GM15510 (cell line): ENCODE results near the gene SYCP2.

Experiments used
- POLR2A ChIP-seq: IDR thresholded peaks from 3 replicates; pipeline ENCODE4 v1.6.1; 2011; ENCODE audit warnings: borderline replicate concordance; ENCODE audit not compliant: insufficient read length; ENCODE audit errors: extremely low read depth

SYCP2 gene, protein sequence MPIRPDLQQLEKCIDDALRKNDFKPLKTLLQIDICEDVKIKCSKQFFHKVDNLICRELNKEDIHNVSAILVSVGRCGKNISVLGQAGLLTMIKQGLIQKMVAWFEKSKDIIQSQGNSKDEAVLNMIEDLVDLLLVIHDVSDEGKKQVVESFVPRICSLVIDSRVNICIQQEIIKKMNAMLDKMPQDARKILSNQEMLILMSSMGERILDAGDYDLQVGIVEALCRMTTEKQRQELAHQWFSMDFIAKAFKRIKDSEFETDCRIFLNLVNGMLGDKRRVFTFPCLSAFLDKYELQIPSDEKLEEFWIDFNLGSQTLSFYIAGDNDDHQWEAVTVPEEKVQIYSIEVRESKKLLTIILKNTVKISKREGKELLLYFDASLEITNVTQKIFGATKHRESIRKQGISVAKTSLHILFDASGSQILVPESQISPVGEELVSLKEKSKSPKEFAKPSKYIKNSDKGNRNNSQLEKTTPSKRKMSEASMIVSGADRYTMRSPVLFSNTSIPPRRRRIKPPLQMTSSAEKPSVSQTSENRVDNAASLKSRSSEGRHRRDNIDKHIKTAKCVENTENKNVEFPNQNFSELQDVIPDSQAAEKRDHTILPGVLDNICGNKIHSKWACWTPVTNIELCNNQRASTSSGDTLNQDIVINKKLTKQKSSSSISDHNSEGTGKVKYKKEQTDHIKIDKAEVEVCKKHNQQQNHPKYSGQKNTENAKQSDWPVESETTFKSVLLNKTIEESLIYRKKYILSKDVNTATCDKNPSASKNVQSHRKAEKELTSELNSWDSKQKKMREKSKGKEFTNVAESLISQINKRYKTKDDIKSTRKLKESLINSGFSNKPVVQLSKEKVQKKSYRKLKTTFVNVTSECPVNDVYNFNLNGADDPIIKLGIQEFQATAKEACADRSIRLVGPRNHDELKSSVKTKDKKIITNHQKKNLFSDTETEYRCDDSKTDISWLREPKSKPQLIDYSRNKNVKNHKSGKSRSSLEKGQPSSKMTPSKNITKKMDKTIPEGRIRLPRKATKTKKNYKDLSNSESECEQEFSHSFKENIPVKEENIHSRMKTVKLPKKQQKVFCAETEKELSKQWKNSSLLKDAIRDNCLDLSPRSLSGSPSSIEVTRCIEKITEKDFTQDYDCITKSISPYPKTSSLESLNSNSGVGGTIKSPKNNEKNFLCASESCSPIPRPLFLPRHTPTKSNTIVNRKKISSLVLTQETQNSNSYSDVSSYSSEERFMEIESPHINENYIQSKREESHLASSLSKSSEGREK (N-terminal part only)

DNA sequence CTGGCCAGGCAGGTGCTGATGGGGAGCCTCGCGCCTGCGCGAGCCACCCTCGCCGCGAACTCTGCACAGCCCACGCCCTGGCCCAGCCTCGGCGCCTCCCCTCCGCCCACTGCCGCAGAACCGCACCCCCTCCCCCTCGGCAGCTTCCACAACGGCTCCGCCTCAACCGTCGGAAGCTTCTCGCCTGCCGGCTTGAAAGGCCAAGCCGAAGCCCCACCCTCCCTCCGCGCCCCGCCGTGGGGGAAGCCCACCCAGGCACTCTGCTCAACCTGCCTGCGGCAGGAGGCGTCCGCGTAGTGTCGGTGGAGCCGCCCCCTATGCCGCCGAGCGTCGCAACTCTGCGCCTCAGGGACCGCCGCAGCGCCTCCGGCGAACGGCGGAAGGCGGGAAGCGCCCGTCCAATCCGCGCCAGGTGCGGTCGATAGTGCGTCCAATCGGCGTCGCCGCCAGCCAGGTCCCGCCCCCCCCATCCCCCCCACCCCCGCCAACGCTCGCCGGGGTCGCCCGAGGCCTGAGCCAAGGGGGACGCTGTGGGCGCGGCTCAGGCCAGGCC lies at the start of gene SYCP2:
SYCP2 (minus strand) TSS at position 342 of the 553 bp plus-strand sequence. CDS start 11,224 bp downstream, outside the sequence.
- TF ChIP-seq POLR2A = no peak

DNA sequence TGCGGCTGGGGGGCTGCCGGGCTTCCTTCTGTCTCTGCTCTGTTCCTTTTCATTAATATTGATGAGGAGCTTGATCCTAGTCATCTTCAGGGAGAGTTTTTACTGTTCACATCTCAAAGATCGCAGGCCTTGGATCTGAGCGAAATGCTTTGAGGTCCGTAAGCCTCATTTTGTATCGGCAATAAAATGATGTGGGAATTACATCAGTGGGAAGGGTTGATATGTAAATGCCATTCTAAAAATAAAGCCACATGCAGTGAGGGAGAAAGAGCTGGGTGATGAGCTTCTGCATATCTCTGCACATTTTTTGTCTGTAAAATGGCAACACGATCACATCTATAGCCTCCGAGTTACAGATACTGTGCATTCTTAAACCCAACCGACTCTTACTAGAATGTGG lies 49.6 kb upstream of the SYCP2 start:
- no peak for TF ChIP-seq POLR2A

DNA sequence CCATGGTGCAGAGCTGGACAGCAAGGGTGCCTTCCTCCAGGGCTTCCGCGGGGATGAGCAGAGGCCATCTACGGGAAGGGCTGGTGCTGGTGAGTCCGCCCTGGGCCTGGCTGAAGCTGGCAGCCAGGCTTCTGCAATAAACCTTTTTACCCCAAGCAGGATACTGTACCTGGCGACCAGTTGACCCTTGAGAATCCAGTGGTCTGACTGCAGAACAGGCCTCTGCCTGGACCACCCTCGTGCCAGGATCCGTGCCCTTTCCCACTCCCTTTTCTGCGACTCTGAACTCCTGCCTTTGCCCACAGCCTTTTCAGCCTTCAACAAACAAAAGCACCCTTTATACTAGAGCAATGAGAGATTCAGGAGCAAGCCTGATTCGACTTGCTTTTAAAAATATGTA lies 43.6 kb upstream of the SYCP2 start:
- TF ChIP-seq POLR2A = no peak

DNA sequence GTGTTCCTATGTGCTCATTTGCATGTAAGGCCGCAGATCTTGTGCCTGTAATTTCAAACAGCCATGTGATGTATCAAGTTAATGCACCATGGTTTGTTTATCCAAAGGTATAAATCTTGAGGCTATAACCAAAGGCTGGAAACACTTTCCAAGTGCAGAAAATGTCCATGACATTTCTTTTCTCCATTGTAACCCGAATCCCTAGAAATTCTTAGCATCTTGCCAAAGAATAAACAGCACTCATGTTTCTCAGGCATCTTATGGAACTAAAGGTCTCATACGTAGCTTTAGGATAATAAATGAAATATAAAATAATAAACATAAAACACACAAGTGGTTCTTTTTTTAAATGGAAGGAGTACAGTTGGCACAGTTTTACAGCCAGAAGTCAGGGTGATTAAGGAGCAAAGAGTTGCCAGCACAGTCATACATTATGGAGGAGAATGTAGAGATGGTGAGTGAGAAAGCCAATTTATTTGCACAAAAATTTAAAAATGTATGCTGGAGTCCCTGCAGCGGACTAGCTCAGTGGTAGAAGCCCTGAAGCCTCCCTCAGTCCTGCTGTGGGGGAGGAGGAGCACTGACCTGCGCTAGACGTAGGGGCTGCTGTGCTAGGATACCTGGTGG lies 42.8 kb upstream of the SYCP2 start:
- TF ChIP-seq POLR2A = no peak

DNA sequence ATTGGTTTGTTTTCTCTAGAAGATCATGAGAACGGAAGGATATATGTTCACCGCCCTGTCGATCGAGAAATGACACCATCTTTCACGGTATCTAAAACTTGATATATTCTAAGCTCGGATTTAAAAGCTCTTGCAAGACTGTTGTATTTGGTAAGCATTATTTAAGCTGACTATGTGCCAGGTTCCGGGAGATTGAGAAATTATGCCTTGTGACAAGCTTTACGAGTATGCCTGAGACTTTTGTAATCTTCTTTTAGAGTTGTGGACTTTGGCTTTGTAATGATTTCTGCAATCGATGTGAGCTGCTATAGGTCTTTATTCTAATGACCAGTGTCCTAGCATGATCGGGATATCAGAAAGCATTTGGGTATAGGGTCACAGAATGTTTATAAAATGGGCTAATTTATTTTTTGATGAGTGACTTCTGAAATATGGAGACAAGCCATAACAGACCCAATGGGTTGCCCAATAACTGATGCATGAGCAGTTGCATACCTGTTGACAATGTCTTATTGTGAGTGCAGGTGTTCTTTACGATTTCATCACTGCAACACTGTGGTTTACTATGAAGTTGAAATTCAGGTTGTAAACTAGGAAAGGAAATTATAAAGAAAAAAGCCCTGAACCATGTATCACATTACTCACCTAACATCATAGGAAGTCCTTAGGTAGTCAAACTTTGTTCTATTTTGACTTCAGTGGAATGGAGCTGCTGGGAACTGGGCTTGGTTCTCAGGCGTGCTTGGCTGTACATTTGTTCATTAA lies 38.8 kb upstream of the SYCP2 start:
- no peak for TF ChIP-seq POLR2A

DNA sequence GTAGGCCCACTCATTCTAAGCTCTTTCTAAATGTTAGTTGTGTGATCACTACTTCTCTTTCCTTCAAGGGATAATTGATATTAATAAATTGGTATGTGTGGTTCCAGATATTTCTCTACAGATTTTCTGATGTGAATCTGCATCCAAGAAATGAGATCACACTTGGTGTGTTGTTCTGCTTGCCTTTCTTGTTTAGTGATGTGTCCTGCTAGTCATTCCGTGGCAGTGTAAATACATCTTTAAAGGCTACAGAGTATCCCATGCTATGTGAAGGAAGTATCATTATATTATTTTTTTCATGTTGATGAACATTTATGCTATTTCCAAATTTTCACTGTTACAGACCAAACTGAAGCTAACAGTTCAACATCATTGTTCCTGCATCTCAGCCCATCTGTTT lies 38.0 kb upstream of the SYCP2 start:
- TF ChIP-seq POLR2A = no peak

DNA sequence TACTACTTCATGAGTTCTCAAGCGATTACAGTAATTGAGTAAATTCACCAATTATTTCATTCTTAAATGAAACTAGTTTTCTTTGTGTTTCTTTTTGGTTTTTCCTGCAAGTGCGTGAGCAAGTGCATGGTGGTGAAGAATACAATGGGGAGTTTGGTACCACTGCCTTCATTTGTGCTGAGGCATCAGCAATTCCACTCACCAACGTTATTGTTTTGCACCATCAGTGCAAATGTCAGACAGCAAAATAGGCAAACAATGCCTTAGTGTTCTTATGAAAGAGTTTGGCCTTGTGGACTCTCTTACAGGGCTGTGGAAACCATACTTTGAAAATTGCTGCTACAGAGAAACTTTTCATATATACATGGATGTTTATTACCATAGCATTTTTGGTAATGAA lies 33.0 kb upstream of the SYCP2 start:
- no peak for TF ChIP-seq POLR2A

DNA sequence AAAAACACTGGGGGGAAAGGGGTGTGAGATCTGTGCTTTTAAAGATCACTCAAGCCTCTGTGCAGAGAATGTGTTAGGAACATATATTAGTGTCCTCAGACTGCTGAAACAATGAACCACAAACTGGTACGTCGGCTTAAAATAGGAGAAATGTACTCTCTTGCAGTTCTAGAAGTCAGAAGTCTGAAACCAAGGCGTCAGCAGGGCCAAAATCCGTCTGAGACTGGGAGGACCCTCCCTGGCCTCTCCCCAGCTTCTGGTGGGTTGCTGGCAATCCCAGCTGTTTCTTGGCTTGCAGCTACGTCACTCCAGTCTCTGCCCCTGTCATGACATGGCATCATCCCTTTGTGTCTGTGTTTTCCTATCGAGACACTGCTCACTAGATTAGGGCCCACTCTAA lies 28.7 kb upstream of the SYCP2 start:
- no peak for TF ChIP-seq POLR2A

DNA sequence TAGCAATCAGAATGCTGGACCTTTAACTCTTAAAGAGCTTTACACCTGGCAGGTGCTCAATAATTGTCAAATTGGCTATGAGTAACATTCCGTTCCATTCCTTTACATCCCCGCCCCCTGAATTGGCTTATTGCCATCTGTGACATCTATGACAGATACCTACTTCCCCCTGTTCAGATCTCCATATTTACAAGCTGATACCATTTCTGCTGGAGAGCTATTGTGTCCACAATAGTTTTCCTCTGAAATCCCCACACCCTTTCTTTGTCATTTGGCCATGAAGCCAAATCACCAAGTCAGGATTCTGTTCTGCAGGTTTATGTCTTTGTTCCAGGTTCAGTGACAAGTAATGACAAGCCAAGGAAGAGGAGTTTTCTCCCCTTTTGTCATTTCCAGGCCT lies 28.0 kb upstream of the SYCP2 start:
- TF ChIP-seq POLR2A = no peak

DNA sequence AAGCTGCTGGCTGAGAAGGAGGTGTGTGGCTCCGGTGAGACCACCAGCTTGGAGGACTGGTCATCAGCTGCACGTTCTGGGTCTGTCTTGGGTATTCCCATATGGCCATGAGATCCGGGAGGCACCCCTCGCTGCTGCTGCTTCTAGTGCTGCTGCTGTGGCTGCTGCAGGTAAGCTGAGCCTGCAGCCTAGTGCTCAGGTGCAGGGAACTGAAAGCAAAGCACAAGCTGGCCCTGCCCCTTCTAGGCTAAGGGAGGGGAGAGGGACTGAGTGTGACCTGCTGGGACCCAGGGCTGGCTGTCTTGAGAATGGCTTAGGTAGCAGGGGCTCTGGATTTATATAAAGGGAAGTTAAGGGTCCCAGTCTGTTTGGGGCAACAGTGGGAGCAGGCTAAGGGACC lies 25.2 kb upstream of the SYCP2 start:
- TF ChIP-seq POLR2A = no peak

DNA sequence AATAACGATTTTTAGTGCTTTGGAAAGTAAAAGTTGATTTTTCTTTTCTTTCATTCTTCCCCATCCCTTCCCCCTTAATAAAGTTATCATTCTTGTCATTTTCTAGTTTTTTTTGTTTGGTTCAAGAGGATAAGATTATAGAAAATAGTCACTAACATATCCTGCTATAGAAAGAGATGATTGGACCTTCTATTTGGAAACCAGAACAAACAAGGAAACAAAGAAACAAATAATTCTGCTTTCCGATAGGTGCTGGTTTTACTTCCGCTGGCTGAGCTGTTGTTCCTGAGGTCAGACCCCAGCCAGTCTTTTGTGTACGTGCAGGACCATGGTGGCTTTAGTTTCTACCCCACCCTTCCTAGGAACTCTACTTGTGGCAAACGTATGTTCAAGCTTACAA lies 24.7 kb upstream of the SYCP2 start, which contains the start of gene CDH26:
CDH26 (plus strand) TSS at position 301 of the 400 bp plus-strand sequence. CDS start 304 bp downstream, outside the sequence.
- no peak for TF ChIP-seq POLR2A

DNA sequence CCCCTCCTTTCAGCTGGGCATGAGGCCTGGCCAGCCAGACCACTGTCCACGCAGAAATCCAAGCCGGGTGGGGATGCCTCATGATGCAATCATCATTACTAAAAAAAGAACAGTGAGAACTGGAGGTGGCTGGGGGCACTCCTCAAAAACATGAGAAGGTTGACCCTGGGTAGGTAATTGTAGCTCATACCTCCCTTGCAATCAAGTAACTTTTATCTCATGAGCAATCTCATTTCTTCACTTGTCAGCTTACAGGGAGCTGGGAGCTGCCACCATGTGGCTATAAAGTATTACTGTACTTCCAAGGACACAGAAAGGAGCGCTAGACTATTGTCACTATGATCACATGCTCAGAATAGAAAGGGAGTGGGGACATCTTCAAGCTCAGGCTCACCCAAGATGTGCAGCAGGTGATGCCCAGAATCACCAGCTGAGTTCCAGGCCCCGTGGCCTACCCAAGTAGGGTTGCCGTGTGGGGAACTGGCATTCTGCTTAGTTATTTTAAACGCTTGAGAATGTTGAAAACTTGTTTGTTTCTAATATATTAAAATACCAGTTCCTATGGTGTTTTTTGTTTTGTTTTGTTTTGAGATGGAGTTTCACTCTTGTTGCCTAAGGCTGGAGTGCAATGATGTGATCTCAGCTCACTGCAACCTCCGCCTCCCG lies 21.8 kb upstream of the SYCP2 start:
- no peak for TF ChIP-seq POLR2A

DNA sequence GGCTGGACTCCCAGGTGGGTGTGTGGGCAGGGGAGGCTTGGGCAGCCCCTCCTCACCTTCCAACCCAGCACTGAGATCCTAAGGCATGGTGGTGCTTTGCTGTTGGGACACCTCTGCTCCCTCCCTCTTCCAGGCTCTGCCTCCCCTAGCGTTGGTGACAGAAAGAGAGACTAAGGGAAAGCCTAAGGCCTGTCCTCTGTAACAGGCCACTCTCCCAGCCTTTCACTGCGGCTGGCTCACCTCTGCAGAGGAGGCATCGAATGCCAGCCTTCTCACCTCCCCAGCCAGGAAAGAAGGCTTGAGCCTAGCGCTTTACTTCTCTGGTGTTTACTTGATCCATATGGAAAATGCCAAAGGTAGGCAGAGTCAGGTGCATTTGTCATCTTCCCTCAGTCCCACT lies 21.3 kb upstream of the SYCP2 start:
- TF ChIP-seq POLR2A = no peak

DNA sequence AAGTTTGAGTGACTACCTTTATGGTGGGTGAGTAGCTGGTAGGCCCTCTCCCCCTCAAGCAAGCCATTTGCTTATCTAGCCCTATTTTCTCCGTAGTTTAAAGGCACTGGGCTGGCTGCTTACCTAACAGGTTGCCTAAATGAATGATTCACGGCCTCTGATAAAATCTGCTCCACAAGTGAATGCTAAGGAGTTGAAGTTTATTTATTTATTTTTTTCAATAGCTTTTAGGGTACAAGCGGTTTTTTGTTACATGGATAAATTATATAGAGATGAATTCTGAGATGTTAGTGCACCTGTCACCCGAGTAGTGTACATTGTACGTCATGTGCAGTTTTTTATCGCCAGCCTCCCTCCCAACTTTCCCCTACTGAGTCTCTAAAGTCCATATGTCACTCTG lies 16.5 kb upstream of the SYCP2 start:
- no peak for TF ChIP-seq POLR2A
